HepG2 (cell line): ENCODE data around the gene KCTD13. TPM values are rescaled to one million over a fixed set of nuclear protein-coding genes. Genes with fewer than 3 reads are reported as not detected.

ENCODE experiments used
- CREB1 ChIP-seq, 2 experiments: fragments of 450-650 bp in 1 of 2; IDR thresholded peaks; 2 replicates each; pipeline ENCODE4 v1.6.1; 2016 to 2017; ENCODE audit warnings: control low read depth in 1 of 2, mild to moderate bottlenecking in 1 of 2, missing compliant biosample characterization in 1 of 2, missing genetic modification characterization in 1 of 2
- GFI1 ChIP-seq: sonication (generic); formaldehyde crosslinking; IDR thresholded peaks from 2 replicates; pipeline ENCODE4 v1.5.0; 2020; ENCODE audit warnings: missing genetic modification reagents, mild to moderate bottlenecking, borderline replicate concordance
- HMG20A ChIP-seq: IDR thresholded peaks from 2 replicates; pipeline ENCODE4 v1.6.1; 2016; ENCODE audit warnings: borderline replicate concordance
- XBP1 ChIP-seq: sonication (generic); formaldehyde crosslinking; IDR thresholded peaks from 2 replicates; pipeline ENCODE4 v1.5.0; 2020; ENCODE audit warnings: missing genetic modification reagents
- ZBTB38 ChIP-seq: sonication (generic); formaldehyde crosslinking; IDR thresholded peaks from 2 replicates; pipeline ENCODE4 v1.5.1; 2020; ENCODE audit warnings: mild to moderate bottlenecking, missing genetic modification reagents
- ZIK1 ChIP-seq: sonication (generic); formaldehyde crosslinking; IDR thresholded peaks from 2 replicates; pipeline ENCODE4 v1.5.0; 2020; ENCODE audit warnings: mild to moderate bottlenecking, low read depth, missing genetic modification reagents, borderline replicate concordance
- ZMAT3 ChIP-seq: sonication (generic); formaldehyde crosslinking; conservative IDR thresholded peaks from 2 replicates; pipeline ENCODE4 v1.7.0; 2021; ENCODE audit warnings: missing genetic modification reagents
- ZNF501 ChIP-seq: sonication (generic); formaldehyde crosslinking; IDR thresholded peaks from 2 replicates; pipeline ENCODE4 v1.5.1; 2020; ENCODE audit warnings: mild to moderate bottlenecking, moderate library complexity, missing genetic modification reagents
- ZNF549 ChIP-seq: sonication (generic); formaldehyde crosslinking; IDR thresholded peaks from 2 replicates; pipeline ENCODE4 v1.5.0; 2020; ENCODE audit warnings: missing genetic modification reagents
- polyA plus RNA-seq, 8 experiments: library from polyadenylated mRNA; depleted of rRNA in 3 of 8; stranded (reverse) in 7 of 8; unstranded in 1 of 8; fragments of >200 nt; fragmentation: Illumina TruSeq in 4 of 8; extraction: Trizol in 4 of 8; gene quantifications; 2 replicates each; pipeline versions ENCODE4 v1.2.1 to v1.2.3, GENCODE V29; 2011 to 2016; ENCODE audit warnings: low read depth in 4 of 8, missing spikeins in 1 of 8, mixed read lengths in 1 of 8; ENCODE audit not compliant: insufficient read depth in 1 of 8
- total RNA-seq, 5 experiments: library from RNA; depleted of rRNA; stranded (reverse); fragments of >200 nt; fragmentation: Illumina TruSeq; extraction: Trizol; gene quantifications; 2 replicates each; pipeline ENCODE4 v1.2.3, GENCODE V29; 2016; ENCODE audit warnings: low read depth in 1 of 5
- TF ChIP-seq, protein P1 (sequence below): IDR thresholded peaks from 2 replicates; pipeline ENCODE4 v1.6.1; 2012; ENCODE audit warnings: low read length, improper control_type of control experiment
- TF ChIP-seq, protein P2 (sequence below): sonication (generic); formaldehyde crosslinking; IDR thresholded peaks from 2 replicates; pipeline ENCODE4 v1.4.0; 2020; ENCODE audit warnings: missing genetic modification reagents
- TF ChIP-seq, protein P3 (sequence below): sonication (generic); formaldehyde crosslinking; IDR thresholded peaks from 2 replicates; pipeline ENCODE4 v1.8.0; 2023; ENCODE audit warnings: mild to moderate bottlenecking, missing genetic modification reagents
- TF ChIP-seq, protein P4 (sequence below): sonication (generic); formaldehyde crosslinking; IDR thresholded peaks from 2 replicates; pipeline ENCODE4 v1.4.0; 2020; ENCODE audit warnings: missing genetic modification reagents
- TF ChIP-seq, protein P5 (sequence below): sonication (generic); formaldehyde crosslinking; conservative IDR thresholded peaks from 2 replicates; pipeline ENCODE4 v1.4.0; 2020; ENCODE audit warnings: mild to moderate bottlenecking, missing genetic modification reagents, moderate library complexity

Gene KCTD13
- total and polyA plus RNA-seq, 2 of the 13 experiments (the other 11 are each of a cell fraction or from before 2014, with no cell fraction given), result 6.3 to 14.7 TPM

DNA sequence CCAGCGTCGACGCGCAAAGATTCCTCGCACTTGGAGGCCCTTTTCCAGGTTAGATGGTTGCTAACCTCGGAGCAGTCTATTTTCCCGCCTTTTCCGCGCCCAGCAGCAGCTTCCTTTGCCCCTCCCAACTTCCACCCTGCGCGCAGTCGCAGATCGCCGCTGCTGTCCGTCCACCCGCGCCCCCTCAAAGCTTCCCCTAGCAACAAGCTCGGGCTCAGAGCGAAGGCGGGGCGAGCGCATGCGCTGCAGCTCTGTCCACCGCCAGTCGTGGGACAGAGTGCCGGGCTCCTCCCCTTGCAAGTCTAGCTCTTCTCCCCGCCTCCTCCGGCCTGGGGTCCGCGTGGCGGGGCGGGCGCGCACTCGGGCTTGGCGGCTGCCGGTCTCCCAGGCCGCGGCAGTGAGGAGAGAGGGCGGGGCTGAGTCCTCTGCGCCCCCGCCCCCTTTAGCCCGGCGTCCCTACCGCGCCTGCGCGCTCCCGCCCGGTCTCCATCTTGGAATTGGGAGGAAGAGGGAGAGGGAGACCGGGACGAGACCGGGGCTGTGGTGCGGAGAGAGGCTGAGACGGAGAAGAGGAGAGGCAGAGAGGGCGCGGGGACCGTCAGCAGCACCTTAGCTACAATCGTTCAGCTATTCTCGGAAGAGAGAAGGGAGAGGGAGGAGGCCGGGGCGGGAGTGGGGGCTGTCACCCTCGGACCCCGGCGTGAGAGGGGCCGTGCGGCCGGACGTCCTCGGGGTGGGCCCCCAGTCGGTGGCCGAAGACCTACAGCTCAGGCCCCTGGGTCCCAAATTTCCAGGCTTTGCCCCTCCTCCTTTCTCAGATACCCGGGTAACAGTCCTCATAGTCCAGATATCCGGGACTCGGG, 47.6 kb upstream of the KCTD13 start, which contains the start of gene TAOK2 (continued):
- TF ChIP-seq XBP1 (CRISPR knock-in tag) (peak; percentile 73; the same call in 1 of the 2 replicates), HMG20A (peak; percentile 38; the same call in 1 of the 2 replicates), ZIK1 (no peak; the same call in 1 of the 2 replicates), ZMAT3 (CRISPR knock-in tag) (peak; percentile 98), ZNF501 (CRISPR knock-in tag) (peak; percentile 97), ZNF549 (no peak), ZBTB38 (peak; percentile 98), GFI1 (CRISPR knock-in tag) (peak; percentile 65; the same call in 1 of the 2 replicates), CREB1 (IDR thresholded peaks at IDR 0.05) (0 out of 2 replicates have a peak, but pooled peaks have one; percentile 13), CREB1 (CRISPR knock-in tag; IDR thresholded peaks at IDR 0.05) (no peak)
- TF ChIP-seq, protein P1, sequence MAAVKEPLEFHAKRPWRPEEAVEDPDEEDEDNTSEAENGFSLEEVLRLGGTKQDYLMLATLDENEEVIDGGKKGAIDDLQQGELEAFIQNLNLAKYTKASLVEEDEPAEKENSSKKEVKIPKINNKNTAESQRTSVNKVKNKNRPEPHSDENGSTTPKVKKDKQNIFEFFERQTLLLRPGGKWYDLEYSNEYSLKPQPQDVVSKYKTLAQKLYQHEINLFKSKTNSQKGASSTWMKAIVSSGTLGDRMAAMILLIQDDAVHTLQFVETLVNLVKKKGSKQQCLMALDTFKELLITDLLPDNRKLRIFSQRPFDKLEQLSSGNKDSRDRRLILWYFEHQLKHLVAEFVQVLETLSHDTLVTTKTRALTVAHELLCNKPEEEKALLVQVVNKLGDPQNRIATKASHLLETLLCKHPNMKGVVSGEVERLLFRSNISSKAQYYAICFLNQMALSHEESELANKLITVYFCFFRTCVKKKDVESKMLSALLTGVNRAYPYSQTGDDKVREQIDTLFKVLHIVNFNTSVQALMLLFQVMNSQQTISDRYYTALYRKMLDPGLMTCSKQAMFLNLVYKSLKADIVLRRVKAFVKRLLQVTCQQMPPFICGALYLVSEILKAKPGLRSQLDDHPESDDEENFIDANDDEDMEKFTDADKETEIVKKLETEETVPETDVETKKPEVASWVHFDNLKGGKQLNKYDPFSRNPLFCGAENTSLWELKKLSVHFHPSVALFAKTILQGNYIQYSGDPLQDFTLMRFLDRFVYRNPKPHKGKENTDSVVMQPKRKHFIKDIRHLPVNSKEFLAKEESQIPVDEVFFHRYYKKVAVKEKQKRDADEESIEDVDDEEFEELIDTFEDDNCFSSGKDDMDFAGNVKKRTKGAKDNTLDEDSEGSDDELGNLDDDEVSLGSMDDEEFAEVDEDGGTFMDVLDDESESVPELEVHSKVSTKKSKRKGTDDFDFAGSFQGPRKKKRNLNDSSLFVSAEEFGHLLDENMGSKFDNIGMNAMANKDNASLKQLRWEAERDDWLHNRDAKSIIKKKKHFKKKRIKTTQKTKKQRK, result no peak
- TF ChIP-seq, protein P2, sequence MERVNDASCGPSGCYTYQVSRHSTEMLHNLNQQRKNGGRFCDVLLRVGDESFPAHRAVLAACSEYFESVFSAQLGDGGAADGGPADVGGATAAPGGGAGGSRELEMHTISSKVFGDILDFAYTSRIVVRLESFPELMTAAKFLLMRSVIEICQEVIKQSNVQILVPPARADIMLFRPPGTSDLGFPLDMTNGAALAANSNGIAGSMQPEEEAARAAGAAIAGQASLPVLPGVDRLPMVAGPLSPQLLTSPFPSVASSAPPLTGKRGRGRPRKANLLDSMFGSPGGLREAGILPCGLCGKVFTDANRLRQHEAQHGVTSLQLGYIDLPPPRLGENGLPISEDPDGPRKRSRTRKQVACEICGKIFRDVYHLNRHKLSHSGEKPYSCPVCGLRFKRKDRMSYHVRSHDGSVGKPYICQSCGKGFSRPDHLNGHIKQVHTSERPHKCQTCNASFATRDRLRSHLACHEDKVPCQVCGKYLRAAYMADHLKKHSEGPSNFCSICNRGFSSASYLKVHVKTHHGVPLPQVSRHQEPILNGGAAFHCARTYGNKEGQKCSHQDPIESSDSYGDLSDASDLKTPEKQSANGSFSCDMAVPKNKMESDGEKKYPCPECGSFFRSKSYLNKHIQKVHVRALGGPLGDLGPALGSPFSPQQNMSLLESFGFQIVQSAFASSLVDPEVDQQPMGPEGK (CRISPR knock-in tag), result peak; percentile 90
- TF ChIP-seq, protein P3, sequence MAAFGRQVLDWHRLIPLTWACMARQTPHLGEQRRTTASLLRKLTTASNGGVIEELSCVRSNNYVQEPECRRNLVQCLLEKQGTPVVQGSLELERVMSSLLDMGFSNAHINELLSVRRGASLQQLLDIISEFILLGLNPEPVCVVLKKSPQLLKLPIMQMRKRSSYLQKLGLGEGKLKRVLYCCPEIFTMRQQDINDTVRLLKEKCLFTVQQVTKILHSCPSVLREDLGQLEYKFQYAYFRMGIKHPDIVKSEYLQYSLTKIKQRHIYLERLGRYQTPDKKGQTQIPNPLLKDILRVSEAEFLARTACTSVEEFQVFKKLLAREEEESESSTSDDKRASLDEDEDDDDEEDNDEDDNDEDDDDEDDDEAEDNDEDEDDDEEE (CRISPR knock-in tag), result peak; percentile 93; the same call in 1 of the 2 replicates
- TF ChIP-seq, protein P4, sequence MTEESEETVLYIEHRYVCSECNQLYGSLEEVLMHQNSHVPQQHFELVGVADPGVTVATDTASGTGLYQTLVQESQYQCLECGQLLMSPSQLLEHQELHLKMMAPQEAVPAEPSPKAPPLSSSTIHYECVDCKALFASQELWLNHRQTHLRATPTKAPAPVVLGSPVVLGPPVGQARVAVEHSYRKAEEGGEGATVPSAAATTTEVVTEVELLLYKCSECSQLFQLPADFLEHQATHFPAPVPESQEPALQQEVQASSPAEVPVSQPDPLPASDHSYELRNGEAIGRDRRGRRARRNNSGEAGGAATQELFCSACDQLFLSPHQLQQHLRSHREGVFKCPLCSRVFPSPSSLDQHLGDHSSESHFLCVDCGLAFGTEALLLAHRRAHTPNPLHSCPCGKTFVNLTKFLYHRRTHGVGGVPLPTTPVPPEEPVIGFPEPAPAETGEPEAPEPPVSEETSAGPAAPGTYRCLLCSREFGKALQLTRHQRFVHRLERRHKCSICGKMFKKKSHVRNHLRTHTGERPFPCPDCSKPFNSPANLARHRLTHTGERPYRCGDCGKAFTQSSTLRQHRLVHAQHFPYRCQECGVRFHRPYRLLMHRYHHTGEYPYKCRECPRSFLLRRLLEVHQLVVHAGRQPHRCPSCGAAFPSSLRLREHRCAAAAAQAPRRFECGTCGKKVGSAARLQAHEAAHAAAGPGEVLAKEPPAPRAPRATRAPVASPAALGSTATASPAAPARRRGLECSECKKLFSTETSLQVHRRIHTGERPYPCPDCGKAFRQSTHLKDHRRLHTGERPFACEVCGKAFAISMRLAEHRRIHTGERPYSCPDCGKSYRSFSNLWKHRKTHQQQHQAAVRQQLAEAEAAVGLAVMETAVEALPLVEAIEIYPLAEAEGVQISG (CRISPR knock-in tag), result peak; percentile 84; the same call in 1 of the 2 replicates
- TF ChIP-seq, protein P5, sequence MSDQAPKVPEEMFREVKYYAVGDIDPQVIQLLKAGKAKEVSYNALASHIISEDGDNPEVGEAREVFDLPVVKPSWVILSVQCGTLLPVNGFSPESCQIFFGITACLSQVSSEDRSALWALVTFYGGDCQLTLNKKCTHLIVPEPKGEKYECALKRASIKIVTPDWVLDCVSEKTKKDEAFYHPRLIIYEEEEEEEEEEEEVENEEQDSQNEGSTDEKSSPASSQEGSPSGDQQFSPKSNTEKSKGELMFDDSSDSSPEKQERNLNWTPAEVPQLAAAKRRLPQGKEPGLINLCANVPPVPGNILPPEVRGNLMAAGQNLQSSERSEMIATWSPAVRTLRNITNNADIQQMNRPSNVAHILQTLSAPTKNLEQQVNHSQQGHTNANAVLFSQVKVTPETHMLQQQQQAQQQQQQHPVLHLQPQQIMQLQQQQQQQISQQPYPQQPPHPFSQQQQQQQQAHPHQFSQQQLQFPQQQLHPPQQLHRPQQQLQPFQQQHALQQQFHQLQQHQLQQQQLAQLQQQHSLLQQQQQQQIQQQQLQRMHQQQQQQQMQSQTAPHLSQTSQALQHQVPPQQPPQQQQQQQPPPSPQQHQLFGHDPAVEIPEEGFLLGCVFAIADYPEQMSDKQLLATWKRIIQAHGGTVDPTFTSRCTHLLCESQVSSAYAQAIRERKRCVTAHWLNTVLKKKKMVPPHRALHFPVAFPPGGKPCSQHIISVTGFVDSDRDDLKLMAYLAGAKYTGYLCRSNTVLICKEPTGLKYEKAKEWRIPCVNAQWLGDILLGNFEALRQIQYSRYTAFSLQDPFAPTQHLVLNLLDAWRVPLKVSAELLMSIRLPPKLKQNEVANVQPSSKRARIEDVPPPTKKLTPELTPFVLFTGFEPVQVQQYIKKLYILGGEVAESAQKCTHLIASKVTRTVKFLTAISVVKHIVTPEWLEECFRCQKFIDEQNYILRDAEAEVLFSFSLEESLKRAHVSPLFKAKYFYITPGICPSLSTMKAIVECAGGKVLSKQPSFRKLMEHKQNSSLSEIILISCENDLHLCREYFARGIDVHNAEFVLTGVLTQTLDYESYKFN (CRISPR knock-in tag), result peak; percentile 79
